GM23338 (cell line): ENCODE results near the gene CCBE1. TPM values are rescaled to one million over a fixed set of nuclear protein-coding genes. Genes with fewer than 3 reads are reported as not detected.
A peak's percentile ranks its signal among the peaks of the same experiment; 100 is the strongest.

Source experiments
- ATAC-seq: fragments of 200-7000 bp; cut with Tn5 transposase; 3 replicates; pipeline ENCODE4 v1.9.1; 2020
- DNase-seq: peaks from one replicate; pipeline ENCODE4 v3.0.0-alpha.2; 2015; ENCODE audit warnings: low spot score
- H2AFZ ChIP-seq: fragments of 200-600 bp; sonication (generic); 2 replicates; pipeline ENCODE4 v1.8.0; 2016; ENCODE audit warnings: antibody characterized with exemption, mild to moderate bottlenecking, moderate library complexity
- H3F3A ChIP-seq: fragments of 200-600 bp; sonication (generic); replicated peaks from 2 replicates; pipeline ENCODE4 v1.8.0; 2017; ENCODE audit warnings: antibody characterized with exemption, mixed run types, low read depth
- H3K27ac ChIP-seq: fragments of 200-600 bp; sonication (generic); 2 replicates; pipeline ENCODE4 v1.6.1; 2016; ENCODE audit warnings: low read depth
- H3K27me3 ChIP-seq: fragments of 200-600 bp; sonication (generic); 2 replicates; pipeline ENCODE4 v1.8.0; 2016; ENCODE audit warnings: mild to moderate bottlenecking, mixed run types, moderate library complexity; ENCODE audit not compliant: insufficient read depth
- H3K36me3 ChIP-seq: fragments of 200-600 bp; sonication (generic); 2 replicates; pipeline ENCODE4 v1.8.0; 2016; ENCODE audit warnings: mild to moderate bottlenecking; ENCODE audit not compliant: insufficient read depth
- H3K4me1 ChIP-seq: fragments of 200-600 bp; sonication (generic); 2 replicates; pipeline ENCODE4 v1.8.0; 2016; ENCODE audit warnings: mild to moderate bottlenecking, moderate library complexity; ENCODE audit not compliant: insufficient read depth
- H3K4me2 ChIP-seq: fragments of 200-600 bp; sonication (generic); 2 replicates; pipeline ENCODE4 v1.7.1; 2017; ENCODE audit warnings: mixed run types
- H3K4me3 ChIP-seq: fragments of 200-600 bp; sonication (generic); 2 replicates; pipeline ENCODE4 v1.6.1; 2016; ENCODE audit warnings: mixed run types
- H3K79me2 ChIP-seq: fragments of 200-600 bp; sonication (generic); replicated peaks from 2 replicates; pipeline ENCODE4 v1.8.0; 2017; ENCODE audit warnings: mild to moderate bottlenecking; ENCODE audit not compliant: insufficient read depth
- H3K9me2 ChIP-seq: fragments of 200-600 bp; sonication (generic); 2 replicates; pipeline ENCODE4 v1.8.0; 2017; ENCODE audit not compliant: insufficient read depth
- H4K20me1 ChIP-seq: fragments of 200-600 bp; sonication (generic); replicated peaks from 2 replicates; pipeline ENCODE4 v1.8.0; 2017; ENCODE audit warnings: mild to moderate bottlenecking; ENCODE audit not compliant: insufficient read depth
- H3K27ac Mint-ChIP-seq: 2 replicates; pipeline ENCODE4 v1.8.0; 2020; ENCODE audit warnings: inconsistent platforms, mild to moderate bottlenecking, moderate library complexity, mixed read lengths
- H3K27me3 Mint-ChIP-seq: 3 replicates; pipeline ENCODE4 v1.8.0; 2022; ENCODE audit warnings: low read depth, mild to moderate bottlenecking, moderate library complexity, mixed read lengths, inconsistent platforms; ENCODE audit not compliant: insufficient read depth, poor library complexity
- H3K36me3 Mint-ChIP-seq: 3 replicates; pipeline ENCODE4 v1.8.0; 2021; ENCODE audit warnings: low read depth, mild to moderate bottlenecking, inconsistent platforms, moderate library complexity, mixed read lengths
- H3K4me1 Mint-ChIP-seq: 3 replicates; pipeline ENCODE4 v1.8.0; 2020; ENCODE audit warnings: mild to moderate bottlenecking, inconsistent platforms, mixed read lengths
- H3K4me3 Mint-ChIP-seq: 3 replicates; pipeline ENCODE4 v1.8.0; 2021; ENCODE audit warnings: moderate library complexity, mild to moderate bottlenecking, inconsistent platforms, mixed read lengths
- H3K9me3 Mint-ChIP-seq: 3 replicates; pipeline ENCODE4 v1.8.0; 2020; ENCODE audit warnings: moderate library complexity, mild to moderate bottlenecking, inconsistent platforms, mixed read lengths
- CREB1 ChIP-seq: fragments of 250-450 bp; sonication (Bioruptor Pico); IDR thresholded peaks from 2 replicates; pipeline ENCODE4 v1.5.0; 2020; ENCODE audit warnings: low read depth, mild to moderate bottlenecking, moderate library complexity
- CTCF ChIP-seq, 2 experiments: fragments of 200-600 bp in 1 of 2; sonication (generic) in 1 of 2; conservative IDR thresholded peaks; 2 replicates each; pipeline versions ENCODE4 v1.5.1 to v1.6.1; 2016 to 2017; ENCODE audit warnings: antibody characterized with exemption in 2 of 2, low read depth in 2 of 2, mild to moderate bottlenecking in 2 of 2, moderate library complexity in 1 of 2
- EZH2 ChIP-seq: fragments of 200-600 bp; sonication (generic); IDR thresholded peaks from one replicate; pipeline ENCODE4 v1.8.0; 2017; ENCODE audit warnings: antibody characterized with exemption, mild to moderate bottlenecking, low read depth; ENCODE audit not compliant: unreplicated experiment
- EZH2phosphoT487 ChIP-seq: fragments of 200-600 bp; sonication (generic); IDR thresholded peaks from one replicate; pipeline ENCODE4 v1.8.1; 2018; ENCODE audit warnings: antibody characterized with exemption; ENCODE audit not compliant: unreplicated experiment
- JUNB ChIP-seq: IDR thresholded peaks from one replicate; pipeline ENCODE4 v1.6.1; 2016; ENCODE audit warnings: antibody characterized with exemption; ENCODE audit not compliant: unreplicated experiment
- NANOG ChIP-seq: IDR thresholded peaks from 2 replicates; pipeline ENCODE4 v1.6.1; 2016; ENCODE audit warnings: antibody characterized with exemption, borderline replicate concordance
- POLR2AphosphoS5 ChIP-seq: IDR thresholded peaks from 2 replicates; pipeline ENCODE4 v1.6.1; 2016; ENCODE audit warnings: antibody characterized with exemption, low read depth
- REST ChIP-seq: IDR thresholded peaks from one replicate; pipeline ENCODE4 v1.6.1; 2018; ENCODE audit warnings: antibody characterized with exemption; ENCODE audit not compliant: unreplicated experiment
- STAT1 ChIP-seq: IDR thresholded peaks from one replicate; pipeline ENCODE4 v1.6.1; 2016; ENCODE audit warnings: antibody characterized with exemption; ENCODE audit not compliant: unreplicated experiment
- ZNF114 ChIP-seq: fragments of 250-450 bp; sonication (Bioruptor Pico); IDR thresholded peaks from 2 replicates; pipeline ENCODE4 v1.5.0; 2020; ENCODE audit warnings: mild to moderate bottlenecking, moderate library complexity
- ZNF331 ChIP-seq: fragments of 250-450 bp; sonication (Bioruptor Pico); IDR thresholded peaks from 2 replicates; pipeline ENCODE4 v1.5.0; 2020; ENCODE audit warnings: low read depth, mild to moderate bottlenecking, moderate library complexity
- polyA plus RNA-seq: library from polyadenylated mRNA; unstranded; fragments of >200 nt; fragmentation: Nextera tagmentation; extraction: Ambion mirVana; gene quantifications from 2 replicates; pipeline ENCODE4 v1.2.1, GENCODE V29; 2016
- total RNA-seq: library from RNA; depleted of rRNA; stranded (reverse); fragments of >200 nt; shearing (Covaris generic); gene quantifications from 2 replicates; pipeline ENCODE4 v1.2.3, GENCODE V29; 2014
- TF ChIP-seq, protein P1 (sequence below): IDR thresholded peaks from 2 replicates; pipeline ENCODE4 v1.6.1; 2016; ENCODE audit warnings: antibody characterized with exemption
- TF ChIP-seq, protein P2 (sequence below): fragments of 250-450 bp; sonication (Bioruptor Pico); IDR thresholded peaks from 2 replicates; pipeline ENCODE4 v1.5.0; 2020; ENCODE audit warnings: mild to moderate bottlenecking, moderate library complexity

Gene CCBE1
- total and polyA plus RNA-seq, 2 experiments from 2014 or later = 2.1 to 2.6 TPM

- no peak overlapping the region for H3K27ac Mint-ChIP-seq
- Histone ChIP-seq H3K79me2 (no peaks in the 10 kb centered on the region), H3K27me3 (no peaks in the 10 kb centered on the region), H4K20me1 (no peaks in the 10 kb centered on the region), H3F3A (no peaks in the 10 kb centered on the region), H3K36me3 (no peaks in the 10 kb centered on the region), H3K4me2 (no peak overlapping the region), H3K9me2 (peaks cover 10% of the 10 kb centered on the region), H3K4me3 (no peak overlapping the region), H2AFZ (no peak overlapping the region), H3K4me1 (no peaks in the 10 kb centered on the region), H3K27ac (no peak overlapping the region)
- H3K4me3 Mint-ChIP-seq = no peak overlapping the region
- no peak; the same call in 2 of the 3 replicates for ATAC-seq
- peak; percentile 23 for DNase-seq
- H3K4me1 Mint-ChIP-seq = peaks cover 10% of the 10 kb centered on the region; the same call in 2 of the 3 replicates
- peaks cover 4% of the 10 kb centered on the region for H3K27me3 Mint-ChIP-seq
- H3K9me3 Mint-ChIP-seq = no peaks in the 10 kb centered on the region
- no peaks in the 10 kb centered on the region for H3K36me3 Mint-ChIP-seq
- TF ChIP-seq ZNF114 (CRISPR knock-in tag) = no peak
- no peak for TF ChIP-seq JUNB
- TF ChIP-seq, protein P1, sequence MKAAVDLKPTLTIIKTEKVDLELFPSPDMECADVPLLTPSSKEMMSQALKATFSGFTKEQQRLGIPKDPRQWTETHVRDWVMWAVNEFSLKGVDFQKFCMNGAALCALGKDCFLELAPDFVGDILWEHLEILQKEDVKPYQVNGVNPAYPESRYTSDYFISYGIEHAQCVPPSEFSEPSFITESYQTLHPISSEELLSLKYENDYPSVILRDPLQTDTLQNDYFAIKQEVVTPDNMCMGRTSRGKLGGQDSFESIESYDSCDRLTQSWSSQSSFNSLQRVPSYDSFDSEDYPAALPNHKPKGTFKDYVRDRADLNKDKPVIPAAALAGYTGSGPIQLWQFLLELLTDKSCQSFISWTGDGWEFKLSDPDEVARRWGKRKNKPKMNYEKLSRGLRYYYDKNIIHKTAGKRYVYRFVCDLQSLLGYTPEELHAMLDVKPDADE = no peak
- no peak for TF ChIP-seq NANOG
- TF ChIP-seq REST = no peak
- TF ChIP-seq, protein P2, sequence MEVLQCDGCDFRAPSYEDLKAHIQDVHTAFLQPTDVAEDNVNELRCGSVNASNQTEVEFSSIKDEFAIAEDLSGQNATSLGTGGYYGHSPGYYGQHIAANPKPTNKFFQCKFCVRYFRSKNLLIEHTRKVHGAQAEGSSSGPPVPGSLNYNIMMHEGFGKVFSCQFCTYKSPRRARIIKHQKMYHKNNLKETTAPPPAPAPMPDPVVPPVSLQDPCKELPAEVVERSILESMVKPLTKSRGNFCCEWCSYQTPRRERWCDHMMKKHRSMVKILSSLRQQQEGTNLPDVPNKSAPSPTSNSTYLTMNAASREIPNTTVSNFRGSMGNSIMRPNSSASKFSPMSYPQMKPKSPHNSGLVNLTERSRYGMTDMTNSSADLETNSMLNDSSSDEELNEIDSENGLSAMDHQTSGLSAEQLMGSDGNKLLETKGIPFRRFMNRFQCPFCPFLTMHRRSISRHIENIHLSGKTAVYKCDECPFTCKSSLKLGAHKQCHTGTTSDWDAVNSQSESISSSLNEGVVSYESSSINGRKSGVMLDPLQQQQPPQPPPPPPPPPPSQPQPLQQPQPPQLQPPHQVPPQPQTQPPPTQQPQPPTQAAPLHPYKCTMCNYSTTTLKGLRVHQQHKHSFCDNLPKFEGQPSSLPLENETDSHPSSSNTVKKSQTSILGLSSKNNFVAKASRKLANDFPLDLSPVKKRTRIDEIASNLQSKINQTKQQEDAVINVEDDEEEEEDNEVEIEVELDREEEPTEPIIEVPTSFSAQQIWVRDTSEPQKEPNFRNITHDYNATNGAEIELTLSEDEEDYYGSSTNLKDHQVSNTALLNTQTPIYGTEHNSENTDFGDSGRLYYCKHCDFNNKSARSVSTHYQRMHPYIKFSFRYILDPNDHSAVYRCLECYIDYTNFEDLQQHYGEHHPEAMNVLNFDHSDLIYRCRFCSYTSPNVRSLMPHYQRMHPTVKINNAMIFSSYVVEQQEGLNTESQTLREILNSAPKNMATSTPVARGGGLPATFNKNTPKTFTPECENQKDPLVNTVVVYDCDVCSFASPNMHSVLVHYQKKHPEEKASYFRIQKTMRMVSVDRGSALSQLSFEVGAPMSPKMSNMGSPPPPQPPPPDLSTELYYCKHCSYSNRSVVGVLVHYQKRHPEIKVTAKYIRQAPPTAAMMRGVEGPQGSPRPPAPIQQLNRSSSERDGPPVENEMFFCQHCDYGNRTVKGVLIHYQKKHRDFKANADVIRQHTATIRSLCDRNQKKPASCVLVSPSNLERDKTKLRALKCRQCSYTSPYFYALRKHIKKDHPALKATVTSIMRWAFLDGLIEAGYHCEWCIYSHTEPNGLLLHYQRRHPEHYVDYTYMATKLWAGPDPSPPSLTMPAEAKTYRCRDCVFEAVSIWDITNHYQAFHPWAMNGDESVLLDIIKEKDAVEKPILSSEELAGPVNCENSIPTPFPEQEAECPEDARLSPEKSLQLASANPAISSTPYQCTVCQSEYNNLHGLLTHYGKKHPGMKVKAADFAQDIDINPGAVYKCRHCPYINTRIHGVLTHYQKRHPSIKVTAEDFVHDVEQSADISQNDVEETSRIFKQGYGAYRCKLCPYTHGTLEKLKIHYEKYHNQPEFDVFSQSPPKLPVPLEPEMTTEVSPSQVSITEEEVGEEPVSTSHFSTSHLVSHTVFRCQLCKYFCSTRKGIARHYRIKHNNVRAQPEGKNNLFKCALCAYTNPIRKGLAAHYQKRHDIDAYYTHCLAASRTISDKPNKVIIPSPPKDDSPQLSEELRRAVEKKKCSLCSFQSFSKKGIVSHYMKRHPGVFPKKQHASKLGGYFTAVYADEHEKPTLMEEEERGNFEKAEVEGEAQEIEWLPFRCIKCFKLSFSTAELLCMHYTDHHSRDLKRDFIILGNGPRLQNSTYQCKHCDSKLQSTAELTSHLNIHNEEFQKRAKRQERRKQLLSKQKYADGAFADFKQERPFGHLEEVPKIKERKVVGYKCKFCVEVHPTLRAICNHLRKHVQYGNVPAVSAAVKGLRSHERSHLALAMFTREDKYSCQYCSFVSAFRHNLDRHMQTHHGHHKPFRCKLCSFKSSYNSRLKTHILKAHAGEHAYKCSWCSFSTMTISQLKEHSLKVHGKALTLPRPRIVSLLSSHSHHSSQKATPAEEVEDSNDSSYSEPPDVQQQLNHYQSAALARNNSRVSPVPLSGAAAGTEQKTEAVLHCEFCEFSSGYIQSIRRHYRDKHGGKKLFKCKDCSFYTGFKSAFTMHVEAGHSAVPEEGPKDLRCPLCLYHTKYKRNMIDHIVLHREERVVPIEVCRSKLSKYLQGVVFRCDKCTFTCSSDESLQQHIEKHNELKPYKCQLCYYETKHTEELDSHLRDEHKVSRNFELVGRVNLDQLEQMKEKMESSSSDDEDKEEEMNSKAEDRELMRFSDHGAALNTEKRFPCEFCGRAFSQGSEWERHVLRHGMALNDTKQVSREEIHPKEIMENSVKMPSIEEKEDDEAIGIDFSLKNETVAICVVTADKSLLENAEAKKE = no peak
- no peak for TF ChIP-seq EZH2phosphoT487
- no peak for TF ChIP-seq CTCF (conservative IDR thresholded peaks at IDR 0.05; ENCODE audit: low read depth in 2 of 2)
- TF ChIP-seq POLR2AphosphoS5 = no peak
- no peak for TF ChIP-seq ZNF331 (CRISPR knock-in tag)
- TF ChIP-seq CREB1 = no peak
- no peak for TF ChIP-seq EZH2
- no peak for TF ChIP-seq STAT1
Observed at GRCh38 chr18:59612381-59612780, 84.8 kb downstream of the CCBE1 start.
